A673 (cell line): ENCODE measurements around the gene PRUNE2. TPM values are rescaled to one million over a fixed set of nuclear protein-coding genes. Genes with fewer than 3 reads are reported as not detected.

Experiments used
- BruUV-seq: library from RNA; stranded (reverse); fragments of 400-500 nt; replicated peaks from 2 replicates; lab custom pipeline; 2021; lab: Mats Ljungman, UMichigan
- CTCF ChIA-PET: fragments of 300-600 bp; sonication (Branson Sonifier 250); formaldehyde crosslinking; loops from one replicate; lab custom pipeline; 2022; ENCODE audit warnings: antibody characterized with exemption; lab: Charles Lee
- POLR2A ChIA-PET: fragments of 300-600 bp; sonication (Branson Sonifier 250); formaldehyde crosslinking; loops from one replicate; lab custom pipeline; 2022; ENCODE audit warnings: antibody characterized with exemption; ENCODE audit not compliant: low non-redundant PET; lab: Charles Lee
- DNase-seq: peaks from one replicate; pipeline ENCODE4 v3.0.0-alpha.2; 2015; ENCODE audit warnings: low spot score
- H3K27ac ChIP-seq: fragments of 200-600 bp; sonication (generic); 2 replicates; pipeline ENCODE4 v1.5.1; 2016; ENCODE audit warnings: mixed run types, low read depth, mild to moderate bottlenecking, mixed read lengths, antibody characterized with exemption, low read length; ENCODE audit not compliant: poor library complexity, severe bottlenecking
- H3K27me3 ChIP-seq: fragments of 200-600 bp; sonication (generic); replicated peaks from 2 replicates; pipeline ENCODE4 v1.6.1; 2017; ENCODE audit warnings: mixed run types, low read depth, mild to moderate bottlenecking, mixed read lengths, antibody characterized with exemption, low read length; ENCODE audit not compliant: insufficient read depth, poor library complexity
- H3K36me3 ChIP-seq: fragments of 200-600 bp; sonication (generic); 2 replicates; pipeline ENCODE4 v1.6.1; 2016; ENCODE audit warnings: mixed run types, mild to moderate bottlenecking, mixed read lengths, antibody characterized with exemption, low read length; ENCODE audit not compliant: insufficient read depth, poor library complexity, severe bottlenecking
- H3K4me1 ChIP-seq: fragments of 200-600 bp; sonication (generic); 2 replicates; pipeline ENCODE4 v1.6.1; 2017; ENCODE audit warnings: mixed run types, mild to moderate bottlenecking, mixed read lengths, antibody characterized with exemption, low read length; ENCODE audit not compliant: insufficient read depth, poor library complexity, severe bottlenecking
- H3K4me3 ChIP-seq: fragments of 200-600 bp; sonication (generic); 2 replicates; pipeline ENCODE4 v1.5.1; 2016; ENCODE audit warnings: low read depth, mixed run types, mild to moderate bottlenecking, mixed read lengths, low read length; ENCODE audit not compliant: poor library complexity, severe bottlenecking
- H3K9me3 ChIP-seq: fragments of 200-600 bp; sonication (generic); 2 replicates; pipeline ENCODE4 v1.6.1; 2016; ENCODE audit warnings: mixed run types, low read depth, mild to moderate bottlenecking, mixed read lengths, antibody characterized with exemption, low read length; ENCODE audit not compliant: poor library complexity, severe bottlenecking
- EZH2 ChIP-seq: fragments of 200-600 bp; sonication (generic); IDR thresholded peaks from 2 replicates; pipeline ENCODE4 v1.6.1; 2017; ENCODE audit warnings: borderline replicate concordance, low read depth, mild to moderate bottlenecking, mixed read lengths, antibody characterized with exemption, low read length; ENCODE audit not compliant: poor library complexity, severe bottlenecking
- intact Hi-C: fragments of 100-400 bp; cut with micrococcal nuclease; formaldehyde crosslinking; loops from one replicate; pipeline ENCODE4 v1.10.0; 2022; ENCODE audit not compliant: unreplicated experiment
- total RNA-seq: library from RNA; stranded (reverse); gene quantifications from 2 replicates; pipeline ENCODE4 v1.2.3, GENCODE V29; 2021
- TF ChIP-seq, protein P1 (sequence below): fragments of 300-800, 200-600 bp; sonication (generic); conservative IDR thresholded peaks from 2 replicates; pipeline ENCODE4 v1.5.1; 2017; ENCODE audit warnings: low read depth, mild to moderate bottlenecking, antibody characterized with exemption, low read length, moderate library complexity, mixed read lengths

PRUNE2 gene
- total RNA-seq, 1 experiment from 2014 or later: not detected

GRCh38 chr9:76642701-76643209, 263.2 kb downstream of the PRUNE2 start:
- CTCF ChIA-PET: no interaction called here
- no peak for DNase-seq
- H3K4me1 ChIP-seq: no peaks in the 10 kb centered on the region
- H3K4me3 ChIP-seq: no peak overlapping the region
- peaks cover 23% of the 10 kb centered on the region for H3K27me3 ChIP-seq
- H3K36me3 ChIP-seq: no peaks in the 10 kb centered on the region
- POLR2A ChIA-PET: no interaction called here
- BruUV-seq: no TSS peak
- intact Hi-C loops: loop anchor here (10.0 kb wide), 1 partner anchor 62 kb away; no protein-coding TSS in a partner anchor
- no peak for TF ChIP-seq EZH2
- TF ChIP-seq, protein P1, sequence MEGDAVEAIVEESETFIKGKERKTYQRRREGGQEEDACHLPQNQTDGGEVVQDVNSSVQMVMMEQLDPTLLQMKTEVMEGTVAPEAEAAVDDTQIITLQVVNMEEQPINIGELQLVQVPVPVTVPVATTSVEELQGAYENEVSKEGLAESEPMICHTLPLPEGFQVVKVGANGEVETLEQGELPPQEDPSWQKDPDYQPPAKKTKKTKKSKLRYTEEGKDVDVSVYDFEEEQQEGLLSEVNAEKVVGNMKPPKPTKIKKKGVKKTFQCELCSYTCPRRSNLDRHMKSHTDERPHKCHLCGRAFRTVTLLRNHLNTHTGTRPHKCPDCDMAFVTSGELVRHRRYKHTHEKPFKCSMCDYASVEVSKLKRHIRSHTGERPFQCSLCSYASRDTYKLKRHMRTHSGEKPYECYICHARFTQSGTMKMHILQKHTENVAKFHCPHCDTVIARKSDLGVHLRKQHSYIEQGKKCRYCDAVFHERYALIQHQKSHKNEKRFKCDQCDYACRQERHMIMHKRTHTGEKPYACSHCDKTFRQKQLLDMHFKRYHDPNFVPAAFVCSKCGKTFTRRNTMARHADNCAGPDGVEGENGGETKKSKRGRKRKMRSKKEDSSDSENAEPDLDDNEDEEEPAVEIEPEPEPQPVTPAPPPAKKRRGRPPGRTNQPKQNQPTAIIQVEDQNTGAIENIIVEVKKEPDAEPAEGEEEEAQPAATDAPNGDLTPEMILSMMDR: no peak
- no peaks in the 10 kb centered on the region for H3K9me3 ChIP-seq
- no peak overlapping the region for H3K27ac ChIP-seq

DNA sequence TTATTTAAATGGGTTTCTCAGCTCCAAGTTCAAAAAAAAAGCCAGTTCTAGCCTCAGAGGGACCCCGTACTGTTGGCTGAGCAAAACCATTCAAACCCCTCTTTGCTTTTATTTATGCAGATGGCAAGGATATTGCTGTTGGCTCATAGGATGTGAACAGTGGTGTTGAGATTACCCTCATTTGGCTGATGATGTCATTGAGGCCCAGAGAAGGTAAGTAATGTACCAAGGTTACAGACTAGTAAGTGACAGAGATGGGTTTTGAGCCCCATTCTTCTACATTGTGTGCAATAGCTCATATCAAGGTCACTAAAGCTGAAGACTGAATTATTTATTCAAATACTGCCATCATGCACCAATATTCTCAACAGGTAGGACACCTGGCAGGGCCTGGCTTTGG, 263.8 kb downstream of the PRUNE2 start:
- Histone ChIP-seq H3K9me3 (no peaks in the 10 kb centered on the region), H3K36me3 (no peaks in the 10 kb centered on the region), H3K27me3 (peaks cover 23% of the 10 kb centered on the region), H3K4me3 (no peak overlapping the region), H3K27ac (no peak overlapping the region), H3K4me1 (no peaks in the 10 kb centered on the region)
- ChIA-PET POLR2A (no interaction called here), CTCF (no interaction called here)
- intact Hi-C loops: loop anchor here (10.0 kb wide), 1 partner anchor 63 kb away; no protein-coding TSS in a partner anchor
- TF ChIP-seq, protein P1: no peak
- no peak for TF ChIP-seq EZH2
- no TSS peak for BruUV-seq
- DNase-seq: no peak

DNA sequence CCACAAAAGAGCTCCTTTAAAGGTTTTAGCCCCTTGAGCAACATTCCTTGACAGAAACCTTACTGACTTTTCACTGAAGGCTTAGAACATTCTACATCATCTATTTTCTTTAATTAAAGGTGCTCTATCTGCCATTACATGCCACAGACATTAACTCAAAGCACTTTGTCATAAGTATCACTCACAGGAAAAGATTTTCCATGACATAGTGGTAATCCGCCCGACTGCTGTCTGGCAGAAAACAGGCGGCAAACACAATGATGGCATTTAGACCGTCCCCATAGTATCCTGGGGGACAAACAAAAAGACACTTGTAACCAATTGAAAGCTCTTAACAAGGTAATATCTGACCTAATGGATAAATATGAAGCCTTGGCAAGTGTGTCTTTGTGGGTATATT, 267.9 kb downstream of the PRUNE2 start:
- no peaks in the 10 kb centered on the region for H3K4me1 ChIP-seq
- TF ChIP-seq EZH2: no peak
- TF ChIP-seq, protein P1: no peak
- BruUV-seq: no TSS peak
- DNase-seq: no peak
- CTCF ChIA-PET: no interaction called here
- H3K27ac ChIP-seq: no peak overlapping the region
- H3K9me3 ChIP-seq: no peaks in the 10 kb centered on the region
- H3K36me3 ChIP-seq: no peaks in the 10 kb centered on the region
- POLR2A ChIA-PET: no interaction called here
- intact Hi-C loops: no loop called here
- peaks cover 19% of the 10 kb centered on the region for H3K27me3 ChIP-seq
- no peak overlapping the region for H3K4me3 ChIP-seq
